ENCODE data around the gene GMNC.
"Not testable (repeated sequence)": the region's sequence is repeated elsewhere in the genome, so short reads cannot be mapped to it uniquely, and the experiment has no call there.

Gene GMNC, protein sequence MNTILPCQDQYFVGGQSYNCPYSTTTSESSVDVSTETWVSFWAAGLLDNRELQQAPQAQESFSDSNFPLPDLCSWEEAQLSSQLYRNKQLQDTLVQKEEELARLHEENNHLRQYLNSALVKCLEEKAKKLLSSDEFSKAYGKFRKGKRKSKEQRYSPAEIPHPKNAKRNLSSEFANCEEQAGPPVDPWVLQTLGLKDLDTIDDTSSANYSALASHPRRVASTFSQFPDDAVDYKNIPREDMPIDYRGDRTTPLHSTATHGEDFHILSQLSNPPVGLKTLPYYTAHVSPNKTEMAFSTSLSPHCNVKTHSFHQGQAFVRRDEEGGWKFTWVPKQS

DNA sequence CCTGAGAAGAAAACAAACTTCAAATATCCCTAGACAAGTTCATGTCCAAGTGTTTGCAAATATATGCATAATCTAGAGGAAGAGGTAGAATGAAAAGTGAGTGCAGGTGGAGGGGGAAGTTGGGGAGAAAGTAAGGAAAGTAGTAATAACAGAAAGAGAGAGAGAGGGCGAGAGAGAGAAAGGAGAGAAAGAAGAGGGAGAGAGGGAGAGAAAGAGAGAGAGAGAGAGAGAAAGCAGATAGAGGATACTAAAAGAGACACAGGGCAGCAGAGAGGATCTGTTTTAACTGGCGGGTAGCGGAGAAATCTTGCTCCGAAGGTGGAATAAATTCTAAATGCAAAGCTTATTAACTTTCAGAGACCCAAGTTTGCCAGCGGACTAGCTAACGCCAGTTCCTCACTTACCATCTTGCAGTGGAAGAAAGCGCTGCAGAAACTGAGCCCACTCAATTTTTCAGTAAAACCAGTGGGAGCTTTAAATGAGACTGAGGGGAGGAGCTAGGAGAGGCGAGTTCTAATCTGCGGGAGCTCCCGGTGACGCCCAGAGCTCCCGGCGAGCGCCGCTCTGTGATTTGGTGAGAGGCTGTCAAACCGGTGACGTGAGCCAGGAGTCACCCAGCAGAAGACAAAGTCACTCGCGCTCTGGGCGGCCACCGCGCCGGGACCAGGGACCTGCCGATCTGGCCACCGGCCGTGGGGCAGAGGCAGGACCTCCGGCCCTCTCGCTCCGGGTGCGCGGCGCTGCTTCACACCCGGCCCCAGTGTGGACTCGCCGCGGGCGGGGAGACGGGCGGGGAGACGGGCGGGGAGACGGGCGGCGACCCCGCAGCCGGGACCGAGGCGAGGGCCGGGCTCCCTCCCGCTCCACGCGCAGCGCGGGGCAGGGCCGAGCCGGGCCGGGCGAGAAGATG is at the start of gene GMNC:
Gene GMNC (minus strand): TSS at position 486 of the 910 bp plus-strand sequence. CDS start 79 bp downstream, at position 407.
- DNase-seq, result peak; percentile 70

DNA sequence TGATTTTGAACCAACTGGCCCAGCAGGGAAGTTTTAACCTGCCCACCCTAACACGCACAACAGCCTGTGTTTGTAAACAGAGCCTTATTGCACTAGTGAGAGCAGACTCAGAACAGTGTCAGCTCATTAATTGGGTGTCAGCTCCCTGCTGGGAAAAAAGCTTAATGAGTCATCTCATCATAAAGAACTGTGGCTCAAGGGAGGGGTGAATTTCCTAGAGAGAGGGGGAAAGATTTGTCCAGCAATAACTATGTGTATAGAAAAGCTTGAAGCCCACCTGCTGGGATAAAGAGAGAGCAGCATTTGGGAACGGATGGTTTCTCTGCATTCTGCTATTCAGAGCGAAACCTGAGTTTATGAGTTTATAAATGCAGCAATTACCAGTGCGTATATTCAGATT is 48.9 kb upstream of the GMNC start:
- no peak for DNase-seq

DNA sequence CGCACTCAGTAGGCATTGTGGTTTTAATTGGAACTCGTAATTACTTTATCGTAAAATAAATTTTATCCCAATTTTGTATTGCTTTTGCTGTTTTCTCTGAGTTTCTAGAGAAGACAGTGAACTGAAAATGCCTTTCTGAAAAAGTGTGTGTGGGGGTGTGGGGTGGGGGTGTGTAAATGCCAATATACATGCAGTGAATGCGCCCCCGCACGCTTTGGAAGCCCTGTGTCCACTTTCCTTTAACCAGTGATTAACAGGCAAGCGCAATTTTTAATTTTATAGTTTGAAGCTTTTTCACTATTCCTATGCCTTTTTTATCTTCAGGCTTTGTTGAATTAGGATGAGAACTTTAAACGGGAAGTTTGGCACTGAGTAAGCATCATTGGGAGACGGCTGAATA is 47.4 kb upstream of the GMNC start:
- DNase-seq, result no peak

DNA sequence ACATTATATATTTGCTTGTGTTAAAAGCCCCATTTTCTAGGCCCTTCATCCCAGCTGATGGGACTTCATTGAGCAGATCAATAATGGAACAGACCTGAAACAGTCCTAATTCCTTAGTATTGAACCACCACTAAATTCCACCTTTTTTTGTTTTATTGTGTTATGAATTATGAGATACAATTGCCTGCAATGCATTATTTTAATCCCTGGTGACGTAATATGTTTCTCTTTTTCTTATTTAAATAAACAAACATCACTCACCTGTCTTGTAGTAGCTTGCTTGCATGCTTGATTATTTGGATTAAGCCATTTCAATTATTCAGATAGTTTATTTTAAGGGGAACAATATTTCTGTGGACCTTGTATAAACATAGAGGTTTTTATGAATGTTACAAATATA is 40.7 kb upstream of the GMNC start:
- no peak for DNase-seq

DNA sequence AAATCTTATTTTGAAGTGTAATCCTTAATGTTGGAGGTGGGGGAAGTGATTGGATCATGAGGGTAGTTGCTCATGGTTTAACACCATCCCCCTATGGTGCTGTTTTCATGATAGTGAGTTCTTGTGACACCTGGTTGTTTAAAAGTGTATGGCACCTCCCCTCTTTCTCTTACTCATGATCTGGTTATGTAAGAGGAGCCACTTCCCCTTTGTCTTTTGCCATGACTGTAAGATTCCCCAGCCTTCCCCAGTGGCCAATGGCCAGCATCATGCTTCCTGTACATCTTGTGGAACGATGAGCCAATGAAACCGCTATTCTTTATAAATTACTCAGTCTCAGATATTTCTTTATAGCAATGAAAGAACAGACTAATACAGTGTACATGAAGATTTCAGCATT is 39.8 kb upstream of the GMNC start:
- DNase-seq, result no peak

DNA sequence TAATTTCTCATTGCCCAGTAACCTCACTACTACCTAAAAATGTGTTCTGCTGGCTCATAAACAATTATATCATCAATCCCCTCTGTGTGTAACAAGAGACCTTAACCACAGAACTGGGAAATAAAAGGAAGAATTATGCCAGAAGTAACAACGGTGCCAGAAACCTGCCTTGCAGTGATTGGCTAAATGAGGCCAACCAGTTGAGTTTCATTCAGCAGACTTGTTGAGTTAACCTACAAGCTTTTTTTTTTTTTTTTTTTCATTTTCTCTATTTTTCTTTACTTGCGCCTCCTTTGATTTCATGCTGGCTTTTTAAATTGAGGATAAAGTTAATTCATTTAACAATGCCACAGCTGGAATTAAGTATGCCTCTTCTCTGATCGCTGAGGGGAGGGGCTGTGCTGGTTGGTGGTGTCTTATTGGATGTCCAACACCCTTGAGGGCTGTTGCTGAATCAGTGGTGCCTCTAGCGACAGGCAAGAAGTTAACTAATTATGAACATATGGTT is 30.0 kb upstream of the GMNC start:
- DNase-seq, result no peak

DNA sequence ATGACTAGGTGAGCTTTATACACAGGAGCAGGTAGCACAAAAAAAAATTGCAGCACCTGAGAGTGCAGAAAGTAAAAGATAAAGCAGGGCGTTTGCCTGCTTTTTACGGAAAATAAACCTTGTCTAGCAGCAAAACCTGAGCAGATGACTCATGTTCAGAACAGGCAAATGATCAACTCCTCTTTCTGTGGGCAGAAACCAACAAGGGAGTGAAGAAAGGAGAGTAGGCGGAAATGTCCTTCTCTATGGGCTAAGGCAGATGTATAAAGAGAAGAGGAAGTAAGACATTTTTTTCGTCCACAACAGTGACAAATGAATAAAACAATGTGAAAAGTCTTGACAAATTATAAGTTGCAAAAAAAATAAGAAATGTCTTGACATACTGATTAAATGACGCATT is 24.5 kb upstream of the GMNC start:
- no peak for DNase-seq

DNA sequence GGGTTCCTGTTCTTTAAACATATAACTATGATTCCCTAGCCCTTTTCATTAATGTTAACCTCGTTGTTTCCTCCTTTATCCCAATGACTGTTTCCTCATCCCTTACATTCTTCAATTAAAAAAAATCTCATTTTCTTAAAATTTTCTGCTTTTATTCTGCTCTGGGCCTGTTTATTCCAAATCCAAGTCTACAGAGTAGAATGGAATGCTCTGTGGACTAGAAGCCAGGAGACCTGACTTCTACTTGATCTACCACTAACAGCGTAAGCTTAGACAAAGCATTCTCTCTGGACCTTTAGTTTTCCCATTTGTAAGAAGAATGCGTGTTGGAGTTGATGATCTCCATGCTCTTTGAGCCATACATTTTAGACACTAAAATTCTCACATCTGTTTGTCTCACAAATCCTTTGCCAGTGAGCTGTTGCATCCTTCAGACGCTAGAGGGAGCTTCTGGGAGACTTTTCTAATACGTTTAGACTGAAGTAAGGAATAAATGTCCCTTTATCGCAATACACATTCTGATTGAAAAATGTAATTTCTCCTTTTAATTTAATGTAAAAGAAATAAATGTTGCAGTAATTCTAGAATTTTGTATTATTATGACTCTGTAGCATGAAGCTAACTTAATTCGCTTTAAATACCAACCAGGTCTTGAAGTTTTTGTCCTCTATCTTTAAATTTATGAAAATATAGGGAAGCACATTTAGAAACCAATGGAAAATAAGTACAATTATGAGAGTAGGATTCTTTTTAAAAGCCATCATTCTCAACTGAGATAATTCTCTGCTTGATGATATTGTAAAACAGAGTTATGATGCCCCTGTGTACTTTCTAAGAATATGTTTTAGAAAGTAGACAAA is 21.7 kb upstream of the GMNC start:
- DNase-seq, result peak; percentile 60

DNA sequence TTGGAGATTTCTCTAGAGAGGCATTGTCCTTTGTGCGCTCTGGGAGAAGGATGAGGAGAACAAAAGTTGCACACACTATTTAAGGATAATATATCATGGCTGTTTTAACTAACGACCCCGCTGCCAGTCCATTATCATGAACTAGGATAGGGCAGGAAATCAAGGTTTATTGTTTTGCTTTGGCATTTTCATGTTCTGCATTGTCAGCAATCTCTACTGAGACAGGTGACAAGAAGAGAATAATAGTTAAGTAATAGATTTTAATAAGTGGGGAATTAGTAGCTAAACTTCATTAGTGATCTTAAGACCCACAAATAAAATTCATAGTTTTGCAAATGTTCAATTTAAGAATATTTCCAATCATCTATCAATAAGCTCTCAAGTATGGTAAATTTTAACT is 20.6 kb upstream of the GMNC start:
- no peak for DNase-seq

DNA sequence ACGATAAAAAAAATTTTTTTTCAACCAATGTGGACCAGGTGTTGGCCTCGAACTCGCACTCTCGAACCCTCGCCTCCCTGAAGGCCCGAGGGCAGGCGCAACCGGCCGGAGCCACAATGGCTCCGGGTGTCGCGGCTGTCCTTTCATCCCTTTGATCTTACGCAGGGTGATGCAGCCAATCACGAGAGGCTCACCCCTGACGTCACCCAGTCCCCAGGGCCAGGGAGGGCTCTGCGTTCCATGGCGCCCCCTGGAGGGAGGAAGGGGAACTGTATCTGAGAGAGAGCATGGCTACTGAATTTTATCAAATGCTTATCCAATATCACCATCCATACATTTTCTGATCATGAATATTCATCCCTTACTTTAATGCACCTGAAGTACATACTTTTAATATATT is 15.4 kb upstream of the GMNC start:
- DNase-seq, result peak; percentile 44

DNA sequence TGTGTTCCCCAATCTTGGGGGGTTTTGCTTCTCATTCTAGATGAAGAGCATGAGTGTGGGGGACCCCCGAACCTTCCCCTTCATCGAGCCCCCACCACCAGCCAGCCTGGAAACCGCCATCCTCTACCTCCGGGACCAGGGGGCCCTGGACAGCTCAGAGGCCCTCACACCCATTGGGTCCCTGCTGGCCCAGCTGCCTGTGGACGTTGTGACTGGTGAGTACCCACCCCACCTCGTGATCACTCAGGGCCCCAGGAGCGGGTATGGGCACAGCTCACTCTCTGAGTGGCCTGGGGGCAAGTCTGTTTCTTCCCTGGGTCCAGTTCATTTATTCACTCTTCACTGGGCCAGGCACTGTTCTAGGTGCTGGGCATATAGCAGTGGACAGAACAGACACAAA is 13.9 kb upstream of the GMNC start:
- DNase-seq, result not testable (repeated sequence)

DNA sequence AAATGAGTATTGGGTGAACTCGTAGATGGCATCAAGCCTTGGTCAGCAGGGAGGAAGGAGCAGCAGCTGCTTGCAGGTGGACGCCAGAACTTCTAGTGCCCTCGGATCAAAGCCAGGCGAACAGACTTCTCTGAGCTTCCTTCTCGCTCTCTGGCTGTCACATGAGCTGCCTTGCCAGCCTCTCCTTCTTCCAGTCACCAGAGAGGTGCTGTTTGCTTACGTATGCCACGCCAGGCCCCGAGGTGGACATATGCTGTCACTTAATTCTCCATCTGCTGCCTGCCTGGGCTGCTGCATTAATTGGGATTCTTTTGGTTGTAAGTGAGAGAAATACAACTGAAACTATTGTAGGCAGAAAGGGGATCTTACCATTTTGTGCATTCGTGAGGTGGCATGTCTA is 12.6 kb upstream of the GMNC start:
- not testable (repeated sequence) for DNase-seq

DNA sequence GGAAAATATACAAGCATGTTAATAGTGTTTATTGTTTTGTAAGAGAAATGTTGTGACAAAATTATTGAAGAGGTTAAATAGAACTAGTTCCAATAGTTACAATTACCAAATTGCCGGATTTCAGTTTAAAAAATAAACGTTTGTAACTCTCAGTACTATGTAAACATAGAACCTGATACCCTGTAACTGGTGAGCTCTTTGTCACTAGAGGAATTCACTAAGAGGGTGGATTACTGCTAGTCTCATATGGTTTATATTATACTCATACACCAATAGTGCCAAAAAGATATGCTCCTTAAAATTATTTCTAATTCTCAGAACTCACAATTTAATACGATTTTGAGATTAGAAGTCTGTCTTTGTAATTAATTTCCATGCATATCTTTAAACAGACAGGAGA is 7.6 kb upstream of the GMNC start:
- no peak for DNase-seq

DNA sequence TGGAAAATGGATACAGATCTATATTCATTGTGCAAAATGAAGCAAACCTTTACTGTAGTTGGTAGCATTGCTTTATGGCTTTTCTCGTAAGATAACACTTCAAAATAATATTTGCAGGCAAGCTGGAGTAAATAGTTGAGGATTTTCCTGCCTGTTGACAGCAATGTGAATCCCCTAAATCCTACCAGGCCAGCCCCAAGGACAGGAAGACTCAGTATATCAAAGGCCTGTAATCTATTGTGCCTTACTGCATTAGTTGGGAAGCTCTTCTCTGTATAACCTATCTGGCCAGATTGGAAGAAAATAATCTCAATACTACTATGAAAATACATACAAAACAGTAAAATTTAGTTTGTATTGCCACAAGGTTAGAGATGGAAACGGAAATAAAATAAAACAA is 4.6 kb upstream of the GMNC start:
- no peak for DNase-seq

DNA sequence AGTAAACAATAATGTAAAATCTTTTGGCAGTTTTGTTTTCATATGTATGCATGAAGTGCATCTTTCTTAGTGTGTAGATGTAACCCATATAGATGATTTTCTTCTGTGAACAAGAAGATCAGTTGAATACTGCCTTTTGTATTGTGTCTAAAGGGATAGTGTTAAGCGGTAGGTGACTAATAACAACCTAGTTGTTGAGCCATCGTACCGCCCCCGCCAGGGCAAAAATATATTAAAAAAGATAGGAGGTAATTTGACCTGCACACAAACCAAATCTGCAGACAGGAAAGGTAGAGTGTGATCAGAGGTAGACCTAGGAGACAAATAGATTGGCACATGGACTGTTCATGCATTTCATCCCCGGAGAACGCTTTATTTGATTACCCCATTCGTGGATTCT is 3.3 kb upstream of the GMNC start:
- DNase-seq, result no peak

DNA sequence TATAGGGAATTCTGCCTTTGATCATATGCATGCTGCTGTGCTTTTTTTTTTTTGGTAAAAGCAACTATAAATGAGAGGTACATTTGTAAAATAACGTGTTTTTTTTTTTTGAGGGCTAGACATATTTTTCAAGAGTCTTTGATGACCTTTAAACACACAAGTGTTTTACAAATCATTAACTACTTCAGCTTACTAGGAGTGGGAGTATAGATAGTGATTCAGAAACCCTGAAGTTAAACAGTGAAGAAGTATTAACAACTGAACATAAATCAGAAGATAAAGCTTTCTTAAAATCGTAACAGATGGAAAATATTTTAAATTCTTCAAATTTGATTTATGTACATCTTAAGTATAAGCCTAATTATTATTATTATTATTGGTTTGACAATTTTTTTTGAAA is 2.9 kb upstream of the GMNC start:
- no peak for DNase-seq

DNA sequence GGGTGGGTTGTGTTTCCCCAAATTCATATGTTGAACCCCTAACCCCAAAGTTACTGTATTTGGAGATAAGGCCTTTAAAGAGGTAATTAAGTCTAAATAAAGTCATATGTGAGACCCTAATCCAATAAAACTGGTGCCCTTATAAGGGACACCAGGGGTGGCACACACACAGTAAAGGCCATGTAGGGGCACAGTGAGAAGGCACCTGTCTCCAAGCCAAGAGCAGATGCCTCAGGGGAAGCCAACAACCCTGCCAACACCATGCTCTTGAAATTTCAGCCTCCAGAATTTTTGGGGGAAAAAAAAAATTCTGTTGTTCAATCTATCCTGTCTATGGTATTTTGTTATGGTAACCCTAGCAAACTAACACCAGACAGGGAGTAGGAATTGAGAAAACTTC is 1.5 kb upstream of the GMNC start:
- no peak for DNase-seq

DNA sequence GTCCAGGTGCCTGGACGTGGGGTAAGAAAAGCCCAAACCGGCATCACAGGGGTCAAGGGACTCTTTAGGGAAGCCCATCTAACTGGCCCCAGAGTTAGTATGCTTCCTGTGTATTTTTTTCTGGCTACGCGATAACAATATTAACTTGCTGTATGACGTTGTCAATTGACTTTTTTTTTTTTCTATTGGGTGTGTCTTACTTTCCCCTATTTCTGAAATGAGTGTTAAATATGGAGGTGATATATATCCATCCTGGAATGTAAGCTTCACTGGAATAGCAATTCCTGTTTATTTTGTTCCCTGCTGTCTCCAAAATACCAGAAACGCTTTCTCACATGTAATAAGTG is 598 bp upstream of the GMNC start:
- no peak for DNase-seq

DNA sequence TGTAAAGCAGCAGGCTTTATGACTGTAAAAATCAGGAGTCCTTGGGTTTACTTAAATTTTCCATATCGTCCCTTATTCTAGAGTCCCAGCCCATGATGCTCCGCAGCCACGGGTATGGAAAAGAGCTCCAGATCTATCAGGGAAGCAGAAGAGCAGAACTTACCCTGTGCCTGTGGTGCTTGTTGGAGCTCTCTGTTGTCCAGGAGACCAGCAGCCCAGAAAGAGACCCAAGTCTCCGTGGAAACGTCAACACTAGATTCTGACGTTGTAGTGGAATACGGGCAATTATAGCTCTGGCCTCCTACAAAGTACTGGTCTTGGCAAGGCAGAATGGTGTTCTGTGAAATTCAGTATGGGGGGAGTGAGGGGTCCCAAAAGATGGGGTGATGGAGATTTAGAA is 2.0 kb downstream of the GMNC start:
- no peak for DNase-seq

DNA sequence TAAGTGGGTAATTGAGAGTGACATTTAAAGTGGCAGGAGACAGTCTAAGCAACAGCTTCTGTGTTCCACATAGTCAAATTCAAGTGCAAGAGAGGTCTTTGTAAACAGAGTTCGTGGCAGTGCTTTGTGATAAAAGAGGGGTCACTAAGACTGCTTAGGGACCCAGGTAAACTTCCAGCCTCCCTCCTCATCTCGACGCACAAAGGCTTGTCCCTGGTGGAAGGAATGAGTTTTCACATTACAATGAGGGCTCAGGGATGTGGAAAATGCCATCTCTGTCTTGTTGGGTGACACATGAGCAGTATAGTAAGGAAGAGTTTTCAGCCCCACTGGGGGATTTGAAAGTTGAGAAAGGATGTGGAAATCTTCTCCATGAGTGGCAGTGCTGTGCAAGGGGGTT is 7.3 kb downstream of the GMNC start:
- no peak for DNase-seq

DNA sequence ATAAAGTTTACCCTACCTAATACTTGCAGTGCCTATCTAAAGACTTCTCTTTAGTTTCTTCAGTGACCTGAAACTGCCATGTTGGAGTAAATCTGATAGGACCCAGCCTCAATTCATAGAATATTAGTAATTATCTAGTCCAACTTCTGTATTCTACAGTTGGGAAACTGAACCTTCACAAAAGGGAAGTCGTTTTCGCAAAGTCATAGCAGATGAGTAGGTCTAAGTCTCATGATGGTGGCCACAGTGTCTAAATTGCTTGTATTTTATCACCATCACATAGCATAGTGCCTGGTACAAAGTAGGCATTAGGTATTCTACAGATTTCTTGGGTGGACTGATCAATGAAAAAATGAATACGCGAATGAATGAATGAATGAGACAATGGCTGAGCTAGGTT is 8.4 kb downstream of the GMNC start:
- DNase-seq, result no peak

DNA sequence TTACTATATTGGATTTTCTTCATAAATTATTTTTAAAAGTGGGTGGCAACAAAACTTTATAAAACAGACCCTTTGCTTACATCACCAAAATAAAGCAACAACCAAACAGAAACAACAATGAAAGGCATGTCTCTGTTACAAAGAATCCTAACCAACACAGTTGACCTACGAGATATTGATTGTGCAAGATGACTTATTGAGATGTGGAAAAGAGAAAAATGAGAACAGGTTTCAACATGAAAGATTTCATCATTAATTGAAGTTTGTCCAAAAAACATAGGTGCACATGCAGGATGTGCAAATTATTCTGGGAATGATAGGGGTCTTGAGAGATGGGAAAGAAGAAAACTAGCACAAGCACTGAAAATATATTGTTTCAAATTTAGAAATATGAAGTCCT is 9.0 kb downstream of the GMNC start:
- DNase-seq, result no peak

DNA sequence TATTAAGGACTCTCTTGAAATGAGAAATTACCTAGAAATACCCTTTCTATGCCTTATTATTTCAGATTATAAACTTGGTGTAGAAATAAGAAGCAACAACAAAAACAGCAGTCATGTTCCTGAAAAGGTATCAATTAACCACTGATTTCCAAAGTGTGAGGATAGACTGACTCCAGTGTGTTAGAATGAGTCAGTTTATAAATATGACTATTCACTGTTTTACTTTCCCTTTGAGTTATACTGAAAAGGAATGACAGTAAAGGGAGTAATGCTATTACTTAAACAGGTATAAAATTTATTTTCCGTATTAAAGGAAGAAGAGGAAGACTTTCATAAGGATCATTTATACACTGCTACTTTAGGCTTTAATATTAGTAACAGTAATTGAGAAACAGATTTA is 12.9 kb downstream of the GMNC start:
- DNase-seq, result no peak

Data from activated CD4-positive, alpha-beta T cell treated with anti-CD3 and anti-CD28 coated beads, Interleukin-2, Interleukin-6, amounts not matched to agents 100 ng/mL and 50 ng/mL, durations not matched to agents 16 hours and 8 hours (primary cell).